ENCODE data around the gene TNFAIP3.

Gene TNFAIP3

GRCh38 chr6:137903933-137904821 is 37.1 kb downstream of the TNFAIP3 start:
- DNase-seq: no peak

- DNase-seq: peak in 3 of 4 experiments; percentile 7 to 67 (median 58)
These were observed 38.0 kb downstream of the TNFAIP3 start for GRCh38 chr6:137904822-137905617.

GRCh38 chr6:137906020-137906472 is 39.0 kb downstream of the TNFAIP3 start:
- no peak for DNase-seq

- no peak for DNase-seq
These were observed 40.1 kb downstream of the TNFAIP3 start for GRCh38 chr6:137907170-137907569.

GRCh38 chr6:137909533-137909932 is 42.5 kb downstream of the TNFAIP3 start:
- DNase-seq: no peak

GRCh38 chr6:137910424-137910834 is 43.4 kb downstream of the TNFAIP3 start:
- DNase-seq: no peak

GRCh38 chr6:137910843-137911456 is 43.9 kb downstream of the TNFAIP3 start:
- no peak for DNase-seq

GRCh38 chr6:137911675-137912191 is 44.7 kb downstream of the TNFAIP3 start:
- DNase-seq: no peak

GRCh38 chr6:137912813-137913212 is 45.8 kb downstream of the TNFAIP3 start:
- no peak for DNase-seq

GRCh38 chr6:137913434-137913833 is 46.4 kb downstream of the TNFAIP3 start:
- no peak for DNase-seq

GRCh38 chr6:137913996-137914529 is 47.0 kb downstream of the TNFAIP3 start:
- DNase-seq: no peak

GRCh38 chr6:137914530-137915193 is 47.6 kb downstream of the TNFAIP3 start:
- DNase-seq: no peak

GRCh38 chr6:137915790-137916189 is 48.7 kb downstream of the TNFAIP3 start:
- no peak for DNase-seq

- DNase-seq: no peak
These were observed 50.7 kb downstream of the TNFAIP3 start for GRCh38 chr6:137917551-137918325.

GRCh38 chr6:137919502-137919823 is 52.4 kb downstream of the TNFAIP3 start:
- DNase-seq: no peak

- DNase-seq: no peak
These were observed 53.0 kb downstream of the TNFAIP3 start for GRCh38 chr6:137919837-137920730.

- DNase-seq: no peak
These were observed 54.8 kb downstream of the TNFAIP3 start for GRCh38 chr6:137921823-137922222.

GRCh38 chr6:137923866-137924653 is 57.0 kb downstream of the TNFAIP3 start:
- DNase-seq: no peak

- DNase-seq: no peak
These were observed 58.2 kb downstream of the TNFAIP3 start for GRCh38 chr6:137925141-137925698.
